Peyer's patch (tissue), 4 donors: Measurements from ENCODE around the gene PDE2A. TPM values are rescaled to one million over a fixed set of nuclear protein-coding genes. Genes with fewer than 3 reads are reported as not detected.

ENCODE experiments used
- DNase-seq, 3 donors: peaks; one replicate each; pipeline ENCODE4 v3.0.0-alpha.2; 2017 to 2019
- H3K27ac ChIP-seq, 4 donors: fragments of 200-600 bp; sonication (generic); one replicate each; pipeline ENCODE4 v1.5.1; 2016 to 2019
- H3K27me3 ChIP-seq, 2 donors: fragments of 200-600 bp; sonication (generic); one replicate each; pipeline ENCODE4 v1.5.1; 2019
- H3K36me3 ChIP-seq, 3 donors: fragments of 200-600 bp; sonication (generic); one replicate each; pipeline ENCODE4 v1.5.1; 2016 to 2019
- H3K4me1 ChIP-seq, 4 donors: fragments of 200-600 bp; sonication (generic); one replicate each; pipeline ENCODE4 v1.5.1; 2016 to 2019
- H3K4me3 ChIP-seq, 4 donors: fragments of 200-600 bp; sonication (generic); 1 replicate in 3 of 4; 2 replicates in 1 of 4; pipeline ENCODE4 v1.5.1; 2016 to 2019; ENCODE audit warnings: mild to moderate bottlenecking in 1 of 4
- H3K9me3 ChIP-seq, 4 donors: fragments of 200-600 bp; sonication (generic); one replicate each; pipeline ENCODE4 v1.5.1; 2016 to 2019; ENCODE audit warnings: mild to moderate bottlenecking in 1 of 4
- POLR2A ChIP-seq, 2 donors: fragments of 450-650 bp; IDR thresholded peaks; one replicate each; pipeline ENCODE4 v1.5.1; 2017; ENCODE audit warnings: antibody characterized with exemption in 2 of 2, mild to moderate bottlenecking in 2 of 2, moderate library complexity in 2 of 2
- total RNA-seq, 4 donors: library from RNA; depleted of rRNA; stranded (reverse); fragments of >200 nt; gene quantifications; one replicate each; pipeline ENCODE4 v1.1.0, GENCODE V29; 2016
- TF ChIP-seq, protein P1 (sequence below), 6 experiments: fragments of 450-650 bp in 4 of 6; fragments of 200-600 bp in 2 of 6; sonication (generic) in 1 of 6; IDR thresholded peaks; one replicate each; pipeline ENCODE4 v1.5.1; 2017 to 2019; ENCODE audit warnings: antibody characterized with exemption in 6 of 6, mild to moderate bottlenecking in 3 of 6, moderate library complexity in 1 of 6

Gene PDE2A
- total RNA-seq, 4 donors from 2014 or later = 8.4 to 75.9 (median 33.1) TPM

GRCh38 chr11:72682858-72683243 lies 8.6 kb upstream of the PDE2A start:
- peaks cover 0 to 10% (median 0%) of the 10 kb centered on the region in 4 donors for H3K4me1 ChIP-seq
- peaks cover 0 to 36% (median 0%) of the 10 kb centered on the region in 3 donors for H3K36me3 ChIP-seq
- no peak overlapping the region for H3K27ac ChIP-seq
- no peak overlapping the region for H3K4me3 ChIP-seq
- DNase-seq = no peak
- peaks cover 0 to 4% of the 10 kb centered on the region in 2 donors for H3K27me3 ChIP-seq
- TF ChIP-seq, protein P1, sequence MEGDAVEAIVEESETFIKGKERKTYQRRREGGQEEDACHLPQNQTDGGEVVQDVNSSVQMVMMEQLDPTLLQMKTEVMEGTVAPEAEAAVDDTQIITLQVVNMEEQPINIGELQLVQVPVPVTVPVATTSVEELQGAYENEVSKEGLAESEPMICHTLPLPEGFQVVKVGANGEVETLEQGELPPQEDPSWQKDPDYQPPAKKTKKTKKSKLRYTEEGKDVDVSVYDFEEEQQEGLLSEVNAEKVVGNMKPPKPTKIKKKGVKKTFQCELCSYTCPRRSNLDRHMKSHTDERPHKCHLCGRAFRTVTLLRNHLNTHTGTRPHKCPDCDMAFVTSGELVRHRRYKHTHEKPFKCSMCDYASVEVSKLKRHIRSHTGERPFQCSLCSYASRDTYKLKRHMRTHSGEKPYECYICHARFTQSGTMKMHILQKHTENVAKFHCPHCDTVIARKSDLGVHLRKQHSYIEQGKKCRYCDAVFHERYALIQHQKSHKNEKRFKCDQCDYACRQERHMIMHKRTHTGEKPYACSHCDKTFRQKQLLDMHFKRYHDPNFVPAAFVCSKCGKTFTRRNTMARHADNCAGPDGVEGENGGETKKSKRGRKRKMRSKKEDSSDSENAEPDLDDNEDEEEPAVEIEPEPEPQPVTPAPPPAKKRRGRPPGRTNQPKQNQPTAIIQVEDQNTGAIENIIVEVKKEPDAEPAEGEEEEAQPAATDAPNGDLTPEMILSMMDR (IDR thresholded peaks at IDR 0.05) = no peak
- TF ChIP-seq POLR2A (IDR thresholded peaks at IDR 0.05) = no peak
- H3K9me3 ChIP-seq = no peaks in the 10 kb centered on the region

GRCh38 chr11:72682238-72682857 lies 8.1 kb upstream of the PDE2A start:
- no peak for DNase-seq
- Histone ChIP-seq H3K36me3 (peaks cover 0 to 31% (median 0%) of the 10 kb centered on the region in 3 donors), H3K27ac (no peak overlapping the region), H3K4me1 (peaks cover 0 to 10% (median 0%) of the 10 kb centered on the region in 4 donors), H3K4me3 (no peak overlapping the region), H3K27me3 (peaks cover 0 to 4% of the 10 kb centered on the region in 2 donors), H3K9me3 (no peaks in the 10 kb centered on the region)
- TF ChIP-seq, protein P1 (IDR thresholded peaks at IDR 0.05) = no peak

- H3K4me1 ChIP-seq = peaks cover 0 to 10% (median 3%) of the 10 kb centered on the region in 4 donors
- H3K27ac ChIP-seq = no peak overlapping the region
- no peak for DNase-seq
- H3K4me3 ChIP-seq = no peak overlapping the region
- H3K9me3 ChIP-seq = no peaks in the 10 kb centered on the region
- H3K27me3 ChIP-seq = peaks cover 0 to 4% of the 10 kb centered on the region in 2 donors
- peaks cover 0 to 23% (median 0%) of the 10 kb centered on the region in 3 donors for H3K36me3 ChIP-seq
- no peak for TF ChIP-seq POLR2A (IDR thresholded peaks at IDR 0.05)
- TF ChIP-seq, protein P1 (IDR thresholded peaks at IDR 0.05) = no peak
Observed at GRCh38 chr11:72681226-72682153, 7.3 kb upstream of the PDE2A start.

DNA sequence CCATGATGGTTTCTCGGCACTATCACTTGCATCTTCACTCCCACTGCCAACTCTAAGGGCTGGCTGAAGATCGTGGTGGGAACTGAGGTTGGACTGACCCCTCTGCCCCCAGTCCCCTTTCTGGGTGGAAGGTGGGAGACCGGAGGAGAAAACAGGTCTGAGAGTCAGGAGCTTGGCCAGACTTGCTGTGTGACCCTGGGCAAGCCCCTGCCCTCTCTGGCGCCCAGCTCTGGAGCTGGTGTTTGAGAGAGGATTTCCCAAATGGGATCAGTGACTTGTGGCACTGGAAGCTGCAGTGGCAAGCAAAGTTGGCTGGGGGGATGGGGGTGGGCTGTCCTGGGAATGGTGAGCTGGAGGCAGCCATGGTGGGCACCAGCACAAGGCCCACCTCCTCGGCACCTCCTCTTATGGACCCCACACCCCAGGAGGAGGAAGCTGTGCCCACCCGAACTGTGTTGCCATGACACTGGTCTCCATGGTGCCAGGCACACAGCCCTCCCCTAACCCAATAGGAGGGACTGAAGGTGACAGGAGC lies 6.5 kb upstream of the PDE2A start:
- H3K27ac ChIP-seq = no peak overlapping the region
- DNase-seq = no peak
- peaks cover 0 to 4% of the 10 kb centered on the region in 2 donors for H3K27me3 ChIP-seq
- no peaks in the 10 kb centered on the region for H3K9me3 ChIP-seq
- H3K4me3 ChIP-seq = no peak overlapping the region
- H3K36me3 ChIP-seq = peaks cover 0 to 16% (median 0%) of the 10 kb centered on the region in 3 donors
- no peak for TF ChIP-seq POLR2A (IDR thresholded peaks at IDR 0.05)
- TF ChIP-seq, protein P1 (IDR thresholded peaks at IDR 0.05) = no peak
- peaks cover 0 to 6% (median 3%) of the 10 kb centered on the region in 4 donors for H3K4me1 ChIP-seq

DNA sequence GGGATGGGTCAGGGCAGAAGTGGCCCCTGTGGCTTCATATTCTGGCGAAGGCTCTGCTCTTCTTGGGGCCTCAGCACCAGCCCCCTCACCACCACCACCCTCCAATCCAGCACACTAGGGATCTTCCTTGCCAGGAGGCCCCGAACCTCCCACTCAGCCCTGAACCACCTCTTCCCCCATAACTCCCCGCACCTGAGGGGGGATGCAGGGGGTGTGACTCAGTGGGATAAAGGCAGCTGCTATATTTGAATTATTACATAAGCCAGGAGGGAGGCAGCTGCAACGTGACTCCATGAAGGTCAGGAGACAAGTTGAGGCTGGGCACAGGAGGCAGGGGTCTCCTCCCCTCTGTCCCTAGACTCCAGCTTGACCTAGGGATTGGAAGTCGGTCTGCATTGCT lies 5.6 kb upstream of the PDE2A start:
- Histone ChIP-seq H3K4me3 (no peak overlapping the region), H3K36me3 (peaks cover 0 to 9% (median 0%) of the 10 kb centered on the region in 3 donors), H3K27ac (no peak overlapping the region), H3K27me3 (peaks cover 0 to 4% of the 10 kb centered on the region in 2 donors), H3K4me1 (peaks cover 0 to 5% (median 0%) of the 10 kb centered on the region in 4 donors), H3K9me3 (no peaks in the 10 kb centered on the region)
- TF ChIP-seq POLR2A (IDR thresholded peaks at IDR 0.05) = no peak
- TF ChIP-seq, protein P1 (IDR thresholded peaks at IDR 0.05) = no peak
- DNase-seq = no peak
